HEK293 (cell line): ENCODE measurements around the gene TBC1D5.

Source experiments
- CTCF ChIP-seq: fragments of 450-650 bp; formaldehyde crosslinking; IDR thresholded peaks from 2 replicates; pipeline ENCODE4 v1.5.1; 2016; ENCODE audit warnings: missing biosample characterization, missing genetic modification characterization
- SCRT1 ChIP-seq: fragments of 450-650 bp; formaldehyde crosslinking; IDR thresholded peaks from 2 replicates; pipeline ENCODE4 v1.5.1; 2016; ENCODE audit warnings: missing biosample characterization, missing genetic modification characterization, borderline replicate concordance
- ZNF26 ChIP-seq: fragments of 450-650 bp; formaldehyde crosslinking; IDR thresholded peaks from 2 replicates; pipeline ENCODE4 v1.5.1; 2016; ENCODE audit warnings: missing biosample characterization, missing genetic modification characterization
- ZNF529 ChIP-seq: fragments of 450-650 bp; formaldehyde crosslinking; IDR thresholded peaks from 2 replicates; pipeline ENCODE4 v1.5.1; 2017; ENCODE audit warnings: missing genetic modification characterization, missing biosample characterization; ENCODE audit not compliant: insufficient replicate concordance
- ZNF600 ChIP-seq: fragments of 450-650 bp; formaldehyde crosslinking; IDR thresholded peaks from 2 replicates; pipeline ENCODE4 v1.5.1; 2016; ENCODE audit warnings: missing biosample characterization, missing genetic modification characterization
- ZNF670 ChIP-seq: fragments of 450-650 bp; formaldehyde crosslinking; IDR thresholded peaks from 2 replicates; pipeline ENCODE4 v1.5.1; 2016; ENCODE audit warnings: missing biosample characterization, missing genetic modification characterization, low read depth
- ZNF704 ChIP-seq: fragments of 450-650 bp; formaldehyde crosslinking; IDR thresholded peaks from 2 replicates; pipeline ENCODE4 v1.5.1; 2016; ENCODE audit warnings: missing biosample characterization, missing genetic modification characterization
- ZNF776 ChIP-seq: fragments of 450-650 bp; formaldehyde crosslinking; IDR thresholded peaks from 2 replicates; pipeline ENCODE4 v1.5.0; 2017; ENCODE audit warnings: missing biosample characterization, missing genetic modification characterization, borderline replicate concordance
- ZNF792 ChIP-seq: fragments of 450-650 bp; formaldehyde crosslinking; IDR thresholded peaks from 2 replicates; pipeline ENCODE4 v1.5.1; 2016; ENCODE audit warnings: missing biosample characterization, missing genetic modification characterization

- TF ChIP-seq CTCF (tag by site-specific recombination) (no peak), ZNF529 (tag by site-specific recombination) (no peak), ZNF776 (tag by site-specific recombination) (no peak), ZNF26 (no peak), ZNF600 (no peak), ZNF792 (tag by site-specific recombination) (no peak), ZNF670 (no peak), ZNF704 (tag by site-specific recombination) (no peak), SCRT1 (tag by site-specific recombination) (no peak)
Observed at GRCh38 chr3:17259685-17260084, 482.7 kb downstream of the TBC1D5 start.
